GM08714 (cell line): ENCODE results near the gene FLT4.

Experiments used
- H3K4me3 ChIP-seq: fragments of 200-500 bp; sonication (Bioruptor generic); 2 replicates; pipeline ENCODE4 v1.5.1; 2014; ENCODE audit warnings: mild to moderate bottlenecking, low read length, inconsistent platforms
- ZNF274 ChIP-seq: IDR thresholded peaks from 2 replicates; pipeline ENCODE4 v1.6.1; 2012; ENCODE audit warnings: mild to moderate bottlenecking, low read depth, low read length

The FLT4 gene

GRCh38 chr5:180604271-180604670 is 45.1 kb downstream of the FLT4 start:
- TF ChIP-seq ZNF274, result no peak

GRCh38 chr5:180603076-180603594 is 46.3 kb downstream of the FLT4 start:
- TF ChIP-seq ZNF274, result no peak
- no peak overlapping the region for H3K4me3 ChIP-seq

More at GRCh38 chr5:180604271-180604670, 45.1 kb downstream of the FLT4 start:
- H3K4me3 ChIP-seq, result no peak overlapping the region

GRCh38 chr5:180602481-180603075 is 46.8 kb downstream of the FLT4 start:
- H3K4me3 ChIP-seq, result no peak overlapping the region
- no peak for TF ChIP-seq ZNF274

- no peak for TF ChIP-seq ZNF274
These were observed 47.6 kb downstream of the FLT4 start for GRCh38 chr5:180601591-180602480.

GRCh38 chr5:180600554-180601041 is 48.8 kb downstream of the FLT4 start:
- H3K4me3 ChIP-seq, result no peak overlapping the region
- TF ChIP-seq ZNF274, result no peak

More at GRCh38 chr5:180601591-180602480, 47.6 kb downstream of the FLT4 start:
- H3K4me3 ChIP-seq, result no peak overlapping the region

- H3K4me3 ChIP-seq, result no peak overlapping the region
- no peak for TF ChIP-seq ZNF274
These were observed 49.3 kb downstream of the FLT4 start for GRCh38 chr5:180599981-180600553.

- no peak for TF ChIP-seq ZNF274
- no peak overlapping the region for H3K4me3 ChIP-seq
These were observed 49.8 kb downstream of the FLT4 start for GRCh38 chr5:180599590-180599914.

GRCh38 chr5:180598797-180599589 is 50.4 kb downstream of the FLT4 start:
- no peak for TF ChIP-seq ZNF274
- no peak overlapping the region for H3K4me3 ChIP-seq

GRCh38 chr5:180598316-180598701 is 51.1 kb downstream of the FLT4 start:
- no peak for TF ChIP-seq ZNF274
- H3K4me3 ChIP-seq, result no peak overlapping the region

GRCh38 chr5:180596668-180597231 is 52.6 kb downstream of the FLT4 start:
- TF ChIP-seq ZNF274, result no peak
- no peak overlapping the region for H3K4me3 ChIP-seq

- TF ChIP-seq ZNF274, result no peak
- no peak overlapping the region for H3K4me3 ChIP-seq
These were observed 53.2 kb downstream of the FLT4 start for GRCh38 chr5:180596115-180596667.

GRCh38 chr5:180595381-180596114 is 53.9 kb downstream of the FLT4 start:
- TF ChIP-seq ZNF274, result no peak
- no peak overlapping the region for H3K4me3 ChIP-seq

GRCh38 chr5:180595046-180595379 is 54.4 kb downstream of the FLT4 start:
- no peak overlapping the region for H3K4me3 ChIP-seq
- no peak for TF ChIP-seq ZNF274
